NCI-H2227 (cell line): ENCODE data around the gene SMARCAD1.

Source experiments
- DNase-seq: peaks from one replicate; lab custom pipeline; 2025; ENCODE audit not compliant: unreplicated experiment; lab: John Stamatoyannopoulos, UW

SMARCAD1 gene

DNA sequence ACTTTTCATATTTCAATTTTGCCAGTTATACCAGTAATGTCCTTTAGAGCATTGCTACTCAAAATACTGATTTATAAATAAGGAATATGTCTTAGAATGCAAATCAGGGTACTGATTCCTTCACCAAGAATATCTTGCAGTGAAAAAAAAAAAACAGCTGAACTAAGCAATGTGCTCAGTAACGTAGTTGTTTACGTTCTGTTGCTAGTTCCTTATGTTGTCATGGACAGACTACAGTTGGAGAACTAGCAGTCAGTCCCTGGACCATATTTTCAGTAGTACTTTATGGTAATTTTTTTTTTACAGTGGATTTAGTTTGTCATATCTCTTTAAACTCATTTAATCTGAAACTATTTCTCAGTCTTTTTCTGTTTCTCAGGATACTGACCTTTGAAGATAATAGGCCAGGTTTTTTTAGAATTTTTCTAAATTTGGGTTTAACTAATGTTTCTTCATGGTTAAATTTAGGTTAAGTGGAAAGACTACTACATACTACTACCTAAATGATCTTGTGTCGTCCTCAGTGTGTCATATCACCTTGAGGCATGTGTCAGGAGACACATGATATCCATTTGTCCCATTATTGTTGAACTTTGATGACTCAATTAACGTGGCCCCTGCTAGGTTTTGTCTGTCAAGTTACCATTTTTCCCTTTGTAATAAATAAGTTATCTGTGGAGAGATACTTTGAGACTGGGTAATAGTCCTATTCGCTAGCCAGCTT is 21.0 kb downstream of the SMARCAD1 start:
- no peak for DNase-seq

DNA sequence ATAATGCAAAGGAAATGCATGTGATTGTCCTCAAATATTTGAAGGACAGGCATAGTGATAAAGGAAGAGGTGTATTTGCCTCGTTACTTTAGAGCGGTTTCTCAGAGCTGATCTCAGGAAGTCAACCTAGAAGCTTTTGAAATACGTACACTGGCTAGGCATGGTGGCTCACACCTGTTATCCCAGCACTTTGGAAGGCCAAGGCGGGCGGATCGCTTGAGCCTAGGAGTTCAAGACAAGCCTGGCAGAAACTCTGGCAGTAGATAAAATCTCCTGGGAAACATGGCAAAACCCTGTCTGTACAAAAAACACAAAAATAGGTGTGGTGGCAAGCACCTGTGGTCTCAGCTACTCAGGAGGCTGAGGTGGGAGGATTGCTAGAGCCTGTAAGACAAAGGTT is 24.9 kb downstream of the SMARCAD1 start:
- DNase-seq = no peak

DNA sequence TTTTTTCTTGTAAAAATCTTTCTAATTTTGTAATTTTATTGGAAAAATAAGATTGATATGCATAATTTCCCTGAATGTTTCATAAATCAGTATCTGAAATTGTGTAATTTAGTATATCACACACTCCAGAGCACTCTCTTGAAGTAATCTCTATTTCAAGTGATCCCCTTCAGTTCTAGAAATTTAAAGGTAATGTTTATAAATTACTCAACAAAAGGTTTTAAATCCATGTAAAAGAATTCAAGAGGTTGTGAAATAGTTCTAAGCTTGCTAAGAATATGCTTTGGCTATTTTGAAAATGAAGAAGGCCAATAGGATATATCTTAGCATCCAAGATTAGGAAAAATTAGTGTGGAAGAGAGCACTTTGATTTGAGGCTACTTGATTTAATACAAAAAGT is 28.2 kb downstream of the SMARCAD1 start:
- no peak for DNase-seq

DNA sequence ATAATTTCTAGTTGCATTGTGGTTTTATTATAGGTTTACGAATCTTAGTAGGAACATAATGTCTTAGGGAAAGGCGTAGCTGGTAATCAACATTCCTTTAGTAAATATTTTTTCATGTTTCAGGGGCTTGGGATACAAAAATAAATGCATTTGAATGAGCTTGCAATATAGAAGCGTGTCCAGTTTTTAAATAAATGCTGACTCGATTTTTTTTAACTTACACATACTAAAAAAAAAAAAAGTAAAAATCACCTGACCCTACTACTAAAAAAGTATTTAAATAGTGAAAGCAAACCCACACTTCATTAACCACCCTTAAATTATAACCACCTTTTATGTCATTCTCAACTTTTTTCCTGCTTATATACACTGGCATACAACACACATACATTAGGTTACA is 29.6 kb downstream of the SMARCAD1 start:
- no peak for DNase-seq

DNA sequence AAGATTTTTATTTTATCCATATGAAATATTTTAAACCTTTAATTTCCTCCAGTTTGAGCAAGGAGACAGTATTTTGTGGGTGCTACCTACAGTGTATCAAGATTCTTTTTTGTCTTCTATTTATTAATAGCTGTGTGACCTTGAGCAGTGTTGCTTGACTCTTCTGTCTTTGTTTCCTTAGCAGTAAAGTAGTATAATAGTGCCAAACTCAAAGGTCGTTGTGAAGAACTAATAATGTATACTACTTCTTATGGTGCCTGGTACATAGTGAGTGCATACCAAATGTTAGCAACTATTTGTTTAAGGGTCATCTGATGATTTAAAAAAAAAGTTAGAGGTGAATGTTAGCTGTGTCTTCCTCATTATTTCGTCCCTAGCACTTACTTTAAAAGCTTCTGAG is 30.5 kb downstream of the SMARCAD1 start:
- no peak for DNase-seq

DNA sequence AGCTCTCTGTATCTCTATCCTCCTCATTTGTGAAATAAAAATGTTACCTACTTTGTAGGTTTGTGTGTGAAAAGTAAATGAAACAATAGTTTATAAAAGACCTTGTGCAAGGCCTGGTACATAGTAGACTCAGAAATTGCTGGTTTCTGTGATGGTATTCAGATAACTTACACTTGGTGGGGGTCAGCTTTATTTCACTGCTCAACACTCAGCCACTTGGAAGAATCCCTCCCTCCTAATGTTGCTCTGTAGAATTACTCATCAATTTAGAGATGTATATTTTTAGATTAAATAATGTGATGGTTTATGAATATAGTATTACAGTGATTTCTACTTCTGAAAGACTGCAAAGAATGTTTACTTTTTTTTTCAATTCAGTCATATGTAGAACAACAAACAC is 32.7 kb downstream of the SMARCAD1 start:
- DNase-seq = no peak

DNA sequence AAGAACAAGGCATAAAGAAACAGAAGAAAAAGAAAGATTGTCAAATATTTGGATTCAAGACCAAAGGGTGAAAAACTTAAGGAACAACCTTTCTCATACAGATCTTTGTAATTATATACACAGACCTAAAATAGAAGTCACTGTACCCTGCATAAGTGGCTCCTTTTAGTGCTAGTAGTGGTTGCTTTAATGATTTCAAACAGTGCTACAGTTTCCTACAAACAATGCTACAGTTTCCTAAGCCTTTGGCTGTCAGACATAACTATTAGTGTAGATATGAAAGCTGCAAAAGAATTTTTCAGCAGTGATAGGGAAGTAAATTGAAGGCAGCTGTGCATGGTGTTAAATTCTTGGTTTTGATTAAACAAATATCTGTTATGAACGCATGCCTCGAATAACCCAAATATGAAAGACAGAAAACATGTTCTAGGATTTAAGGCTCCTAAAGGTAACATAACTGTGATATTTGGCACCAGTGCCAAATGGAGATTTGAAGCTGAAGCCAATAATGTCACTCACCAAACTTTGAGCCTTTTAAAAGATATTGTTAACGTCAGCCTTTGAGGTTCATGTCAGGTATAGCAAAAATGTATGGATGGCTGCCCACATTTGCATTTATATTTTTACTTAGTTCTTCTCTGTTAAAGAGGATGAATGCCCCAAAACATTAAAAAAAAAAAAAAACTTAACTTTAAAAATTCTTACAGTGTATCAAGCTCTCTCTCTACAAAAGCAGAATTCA is 36.6 kb downstream of the SMARCAD1 start:
- DNase-seq = no peak

DNA sequence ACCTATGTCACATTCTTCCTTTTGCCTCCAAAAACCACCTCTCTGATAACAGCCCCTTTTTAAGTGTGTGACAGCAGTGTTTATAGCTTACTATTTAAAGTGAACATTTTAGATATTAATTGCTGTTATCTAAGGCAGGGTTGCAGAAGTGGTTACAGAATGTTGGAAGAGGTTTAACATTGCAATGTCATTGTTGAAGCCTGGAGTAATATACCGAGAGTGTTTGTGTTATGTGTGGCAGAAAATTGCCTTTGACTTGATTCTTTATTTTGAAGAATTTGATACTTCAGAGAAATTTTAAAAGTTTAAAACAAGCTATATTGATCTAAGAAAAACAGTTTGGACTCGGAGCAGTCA is 37.1 kb downstream of the SMARCAD1 start:
- no peak for DNase-seq

DNA sequence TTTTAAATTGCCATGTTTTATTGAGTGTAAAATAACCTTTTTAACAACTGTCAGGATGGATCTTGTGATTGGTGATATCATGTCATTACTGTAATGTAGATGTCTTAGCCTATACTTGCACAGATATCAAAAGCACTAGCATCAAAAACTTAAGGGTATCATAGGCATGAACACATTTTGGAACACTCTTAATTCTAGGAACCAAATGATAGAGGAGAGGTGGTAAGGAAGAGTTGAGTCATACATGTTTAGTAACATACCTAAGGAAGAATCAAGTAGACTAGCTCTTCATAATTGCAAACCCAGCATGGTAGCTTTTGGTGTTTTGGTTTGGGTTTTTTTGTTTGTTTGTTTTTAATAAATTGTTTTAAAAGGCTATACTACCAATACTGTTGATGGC is 43.4 kb downstream of the SMARCAD1 start:
- no peak for DNase-seq

DNA sequence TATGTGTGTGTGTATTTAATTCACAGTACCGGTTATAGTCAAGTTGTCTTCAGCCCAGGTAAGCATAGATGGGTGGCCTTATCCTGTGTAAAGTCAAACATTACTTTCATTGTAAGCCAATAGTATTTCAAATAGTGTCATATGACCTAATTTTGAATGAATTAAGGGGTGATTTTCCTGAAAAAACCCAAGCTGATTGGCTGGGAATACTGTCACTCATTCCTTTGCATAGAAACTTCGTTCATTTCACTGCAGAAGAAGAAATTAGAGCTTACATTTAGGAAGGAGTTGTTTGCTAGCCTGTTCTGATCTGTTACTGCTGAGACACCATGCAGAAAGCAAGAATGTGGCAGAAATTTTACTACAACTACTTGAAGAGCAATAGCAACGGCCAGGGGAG is 45.4 kb downstream of the SMARCAD1 start:
- DNase-seq = no peak

DNA sequence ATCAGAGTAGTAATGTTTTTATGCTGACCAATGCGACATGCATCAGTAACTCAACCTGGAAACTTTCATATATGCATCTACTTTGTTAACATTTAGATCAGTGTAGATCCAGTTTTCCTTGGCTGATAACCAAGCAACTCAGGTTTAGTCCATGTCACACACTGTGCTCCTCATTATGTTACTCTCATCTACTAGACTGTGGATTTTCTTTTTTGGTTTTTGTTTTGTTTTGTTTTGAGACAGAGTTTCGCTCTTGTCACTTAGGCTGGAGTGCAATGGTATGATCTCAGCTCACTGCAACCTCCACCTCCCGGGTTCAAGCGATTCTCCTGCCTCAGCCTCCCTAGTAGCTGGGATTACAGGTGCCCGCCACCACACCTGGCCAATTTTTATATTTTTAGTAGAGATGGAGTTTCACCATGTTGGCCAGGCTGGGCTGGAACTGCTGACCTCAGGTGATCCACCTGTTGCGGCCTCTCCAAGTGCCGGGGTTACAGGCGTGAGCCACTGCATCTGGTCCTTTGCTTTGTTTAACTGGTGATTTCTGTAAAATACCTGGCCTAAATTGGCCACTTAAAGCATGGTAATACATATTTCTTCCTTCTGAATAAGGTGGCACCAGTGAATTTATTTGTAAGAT is 48.6 kb downstream of the SMARCAD1 start:
- no peak for DNase-seq

DNA sequence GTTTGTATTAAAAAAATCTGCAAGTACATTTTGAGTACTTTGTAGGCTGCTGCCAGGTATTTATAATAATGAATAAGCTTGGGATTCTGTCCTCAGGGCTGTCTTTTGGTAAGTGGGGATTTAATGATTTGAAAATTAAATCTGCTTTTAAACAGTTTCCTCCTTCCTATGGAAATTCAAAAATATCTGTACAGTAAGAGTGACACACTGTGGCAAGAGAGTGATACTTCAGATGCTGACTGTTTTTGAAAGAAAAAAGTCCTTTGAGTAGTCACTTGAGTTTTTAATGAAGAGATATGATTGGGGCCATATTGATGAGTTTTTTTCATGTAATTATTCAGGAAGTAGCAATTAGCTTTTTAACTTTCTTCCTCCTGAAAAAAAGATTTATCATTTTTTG is 49.2 kb downstream of the SMARCAD1 start:
- DNase-seq = peak; percentile 1

DNA sequence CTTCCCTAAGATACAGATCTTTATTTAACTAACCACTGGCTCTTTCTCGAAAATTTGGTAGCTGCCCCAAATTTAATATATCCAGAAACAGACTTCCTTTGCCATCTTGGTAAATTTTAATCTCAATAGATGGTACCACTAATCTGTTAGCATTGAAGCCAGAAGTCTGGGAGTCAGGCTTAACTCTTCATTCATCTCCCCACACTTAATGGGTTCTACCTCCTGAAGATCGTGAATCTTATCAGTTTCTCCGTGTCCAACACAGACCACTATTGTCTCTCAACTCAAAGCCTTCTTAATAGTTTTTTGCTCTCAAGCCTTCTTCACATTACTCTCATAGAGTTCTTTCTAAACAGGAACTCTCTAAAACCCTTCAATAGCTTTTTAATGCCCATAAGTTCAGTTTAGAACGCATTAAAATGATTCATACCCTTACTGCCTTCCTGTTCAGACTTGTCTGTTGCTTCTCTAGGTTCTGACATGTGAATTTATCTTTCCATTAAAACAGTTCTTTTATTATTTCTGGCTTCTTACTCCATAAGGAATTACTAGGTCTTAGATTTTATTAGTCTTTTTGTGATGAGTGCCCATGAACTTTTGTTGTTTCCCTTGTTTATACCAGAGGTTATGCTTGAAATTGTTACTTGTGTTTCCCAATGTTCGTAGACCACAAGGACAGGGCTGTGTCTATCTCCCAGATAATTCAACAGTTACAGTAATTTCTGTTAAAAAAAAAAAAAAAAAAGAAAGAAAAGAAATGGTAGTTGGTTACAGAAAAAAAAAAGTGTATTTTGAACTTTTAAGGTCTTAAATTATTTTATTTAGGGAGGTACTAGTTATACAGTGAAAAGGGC is 54.7 kb downstream of the SMARCAD1 start:
- no peak for DNase-seq

DNA sequence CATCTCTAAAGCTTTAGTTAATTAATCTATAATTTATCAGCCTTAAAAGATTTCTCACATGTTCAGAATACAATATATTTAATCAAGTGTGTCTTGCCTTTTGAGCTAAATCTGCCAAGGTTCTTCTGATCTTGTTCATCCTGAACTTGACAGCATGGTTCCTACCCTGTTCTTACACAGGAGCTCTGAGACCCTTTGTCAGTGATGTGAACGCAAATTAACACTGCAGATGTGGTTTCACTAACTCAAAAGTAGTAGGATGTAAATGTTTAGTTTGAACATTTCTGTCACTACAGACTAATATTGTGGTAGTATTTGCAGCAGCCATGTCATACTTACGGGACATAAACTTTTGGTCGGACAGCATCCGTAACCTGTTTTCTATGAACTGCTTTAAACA is 59.4 kb downstream of the SMARCAD1 start:
- no peak for DNase-seq

DNA sequence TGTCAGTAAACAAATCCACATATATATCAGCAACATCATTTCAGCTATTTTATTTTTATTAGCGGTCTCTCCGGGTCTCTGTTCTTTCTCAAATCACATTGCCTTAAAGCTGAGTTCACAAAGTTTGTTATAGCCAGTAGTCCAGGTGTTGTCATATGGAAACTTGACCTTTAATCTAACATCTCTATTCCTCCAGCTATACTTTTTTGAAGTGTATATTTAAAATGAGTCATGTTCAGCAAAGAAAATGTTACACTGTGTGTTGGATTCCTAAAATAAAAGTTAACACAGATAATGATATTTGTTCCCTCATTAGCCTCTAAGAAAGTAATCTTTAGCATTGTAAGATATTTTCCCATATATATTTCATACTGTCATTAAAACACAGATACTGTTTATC is 63.6 kb downstream of the SMARCAD1 start:
- no peak for DNase-seq

DNA sequence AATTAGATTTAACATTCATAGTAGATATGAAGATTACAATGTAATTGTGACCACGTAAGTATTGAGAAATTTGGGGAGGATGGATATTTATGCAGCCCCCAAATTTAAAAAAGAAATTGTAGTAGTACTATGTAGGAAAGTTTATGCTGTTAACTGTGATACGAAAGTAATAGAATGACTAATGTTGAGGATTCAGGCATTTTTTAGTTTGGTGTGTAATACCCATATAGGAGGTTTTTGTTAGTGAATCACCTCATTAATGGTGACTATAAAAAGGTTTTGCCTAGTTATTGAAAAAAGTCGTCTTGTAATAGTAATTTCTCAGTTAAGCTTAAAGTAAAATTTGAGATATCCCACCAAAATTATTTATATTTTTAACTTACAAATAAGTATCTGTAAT is 67.2 kb downstream of the SMARCAD1 start:
- DNase-seq = no peak

DNA sequence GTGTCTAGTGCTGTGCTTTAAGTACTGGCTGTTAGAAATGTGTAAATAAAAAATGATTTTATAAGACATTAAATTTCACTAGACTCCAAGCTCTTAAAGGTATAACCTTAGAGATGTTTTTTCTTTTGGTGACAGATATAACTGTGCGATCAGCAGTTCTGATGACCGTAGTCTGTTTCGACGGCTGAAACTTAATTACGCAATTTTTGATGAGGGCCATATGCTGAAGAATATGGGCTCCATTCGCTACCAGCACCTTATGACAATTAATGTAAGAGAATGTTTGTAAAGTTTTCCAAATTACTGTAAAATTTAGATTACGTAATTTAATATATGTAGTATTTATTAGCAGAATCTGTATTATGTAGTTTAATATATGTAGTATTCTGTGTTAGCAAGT is 68.5 kb downstream of the SMARCAD1 start:
- no peak for DNase-seq

DNA sequence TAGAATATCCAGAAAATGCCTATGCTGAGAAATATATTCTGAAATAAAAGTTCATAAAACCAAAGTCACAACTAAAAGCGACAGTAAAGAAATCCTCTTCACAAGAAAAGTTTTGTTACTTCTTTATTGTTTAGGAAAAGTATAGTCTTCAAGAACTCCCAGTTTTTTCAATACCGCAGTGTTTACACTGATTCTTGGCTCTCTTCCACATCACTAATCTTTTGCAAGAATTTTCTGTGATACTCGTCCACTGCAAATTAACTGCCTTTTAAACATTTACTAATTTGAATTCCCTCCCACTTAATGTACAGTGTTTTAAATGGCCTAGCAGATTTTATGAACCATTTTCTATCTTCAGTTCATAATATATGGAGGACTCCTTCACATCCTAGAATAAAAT is 69.9 kb downstream of the SMARCAD1 start:
- no peak for DNase-seq

DNA sequence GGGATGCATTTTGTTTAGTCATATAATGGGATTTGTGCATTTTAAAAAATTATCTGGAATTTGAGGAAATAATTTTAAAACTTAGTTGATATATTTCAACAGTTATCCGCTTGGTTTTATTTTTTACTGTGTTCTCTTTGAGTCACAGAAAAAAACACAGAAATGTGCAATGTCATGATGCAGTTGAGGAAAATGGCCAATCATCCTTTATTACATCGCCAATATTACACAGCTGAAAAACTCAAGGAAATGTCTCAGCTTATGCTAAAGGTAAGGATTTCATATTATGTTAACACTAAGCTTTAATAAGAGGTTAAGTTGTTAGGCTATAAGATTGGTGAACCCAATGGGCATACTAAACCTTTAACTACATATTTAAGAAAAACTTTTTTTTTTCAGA is 71.1 kb downstream of the SMARCAD1 start:
- DNase-seq = no peak

DNA sequence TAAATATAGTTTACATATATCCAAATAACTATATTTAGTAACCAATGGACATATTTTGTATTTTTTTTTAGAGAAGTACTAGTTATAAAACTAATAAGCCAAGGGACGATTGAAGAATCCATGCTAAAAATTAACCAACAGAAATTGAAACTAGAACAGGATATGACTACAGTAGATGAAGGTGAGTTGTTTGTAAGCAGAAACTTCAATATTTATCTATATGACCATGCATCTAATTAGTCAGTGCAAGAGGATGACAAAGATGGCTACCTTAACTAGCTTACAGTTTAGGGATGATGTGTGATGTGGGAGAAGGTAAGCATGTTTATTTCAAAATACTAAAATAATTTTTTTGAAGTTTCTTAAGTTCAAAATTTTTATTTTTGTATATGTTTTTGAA is 77.2 kb downstream of the SMARCAD1 start:
- DNase-seq = no peak

DNA sequence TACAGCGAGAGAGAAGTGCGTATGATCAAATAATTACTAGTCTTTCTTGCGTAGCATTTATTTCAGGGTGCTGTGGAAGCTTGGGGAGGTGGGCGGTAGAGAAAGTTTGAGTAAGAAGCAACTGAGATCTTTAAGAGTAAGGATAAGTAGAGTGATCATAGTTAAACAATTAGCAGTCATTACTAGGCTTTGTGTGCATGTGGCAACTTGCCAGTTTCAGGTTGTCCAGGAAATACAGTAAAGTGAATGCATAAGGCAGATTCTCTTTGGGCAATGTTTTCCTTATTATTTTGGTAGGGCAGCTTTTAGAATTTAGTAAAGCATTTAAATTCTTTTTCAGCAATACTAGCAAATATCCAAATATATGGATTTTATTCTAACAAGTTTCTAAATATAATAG is 78.0 kb downstream of the SMARCAD1 start:
- no peak for DNase-seq

DNA sequence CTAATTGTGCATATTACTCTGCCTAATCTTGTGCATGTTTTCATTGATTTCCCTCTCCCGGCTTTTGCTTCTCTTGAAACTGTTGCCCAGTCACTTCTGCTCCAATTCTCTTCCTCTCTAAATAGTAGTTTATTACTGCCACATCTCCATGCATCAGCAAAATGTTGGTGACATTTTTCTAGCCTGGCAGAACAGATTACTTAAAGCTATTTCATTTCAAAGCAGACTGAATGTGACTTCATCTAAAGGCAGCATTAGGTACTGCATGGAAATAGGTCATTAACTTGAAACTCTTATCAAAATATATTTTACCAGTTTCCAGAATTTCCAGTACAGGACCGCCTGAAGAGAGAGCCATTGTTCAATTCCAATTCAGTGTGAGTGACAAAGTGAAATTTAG is 82.6 kb downstream of the SMARCAD1 start:
- DNase-seq = no peak
